Right lobe of liver (tissue), 6 donors: ENCODE results near the gene C10orf90. TPM values are rescaled to one million over a fixed set of nuclear protein-coding genes. Genes with fewer than 3 reads are reported as not detected.
A peak's percentile ranks its signal among the peaks of the same experiment; 100 is the strongest.

Experiments
- ATAC-seq, 4 donors: fragments of 200-7000 bp; cut with Tn5 transposase; one replicate each; pipeline ENCODE4 v1.9.1; 2020; ENCODE audit warnings: mild to moderate bottlenecking in 4 of 4, moderate library complexity in 4 of 4
- DNase-seq, 3 donors: peaks; one replicate each; pipeline ENCODE4 v3.0.0-alpha.2; 2020
- H3K27ac ChIP-seq, 3 donors: fragments of 200-600 bp; one replicate each; pipeline ENCODE4 v1.8.0; 2022
- H3K27me3 ChIP-seq, 2 donors: fragments of 200-600 bp; one replicate each; pipeline ENCODE4 v1.8.0; 2022
- H3K36me3 ChIP-seq, 4 donors: fragments of 200-600 bp; sonication (generic) in 1 of 4; one replicate each; pipeline versions ENCODE4 v1.5.1 to v1.8.0; 2017 to 2022; ENCODE audit warnings: control low read depth in 1 of 4
- H3K4me1 ChIP-seq, 4 donors: fragments of 200-600 bp; sonication (generic) in 1 of 4; one replicate each; pipeline versions ENCODE4 v1.5.1 to v1.8.0; 2017 to 2022; ENCODE audit warnings: control low read depth in 1 of 4
- H3K4me3 ChIP-seq, 3 donors: fragments of 200-600 bp; one replicate each; pipeline ENCODE4 v1.8.0; 2022
- H3K9me3 ChIP-seq, 4 donors: fragments of 200-600 bp; sonication (generic) in 1 of 4; one replicate each; pipeline versions ENCODE4 v1.5.1 to v1.8.0; 2017 to 2022; ENCODE audit warnings: control low read depth in 1 of 4
- POLR2A ChIP-seq: fragments of 450-650 bp; IDR thresholded peaks from one replicate; pipeline ENCODE4 v1.6.1; 2017; ENCODE audit warnings: antibody characterized with exemption, mild to moderate bottlenecking
- WGBS: methylation state at CpG from one replicate; pipeline ENCODE4 v1.1.6; 2018; ENCODE audit warnings: low coverage, low lambda C conversion rate; ENCODE audit not compliant: insufficient coverage; ENCODE audit errors: missing lambda C conversion rate; 5-methylcytosine and 5-hydroxymethylcytosine counted together
- intact Hi-C, 2 donors: fragments of 100-400 bp; cut with DNase I; formaldehyde crosslinking; loops; one replicate each; pipeline versions ENCODE4 v1.11.2 to v1.14.1; 2022
- total RNA-seq, 6 experiments: library from RNA; depleted of rRNA in 2 of 6; stranded (reverse); fragments of >200 nt in 2 of 6; fragmentation: NEBNext Ultra II Directional in 3 of 6; extraction: Animal tissue kit (Norgen Biotek cat#: 25700) in 3 of 6; gene quantifications; one replicate each; pipeline versions ENCODE4 v1.1.0 to v1.2.4, GENCODE V29; 2016 to 2023
- TF ChIP-seq, protein P1 (sequence below), 4 donors: fragments of 200-600 bp in 3 of 4; fragments of 450-650 bp in 1 of 4; IDR thresholded peaks; one replicate each; pipeline versions ENCODE4 v1.5.1 to v1.8.0; 2016 to 2022; ENCODE audit warnings: antibody characterized with exemption in 4 of 4, mild to moderate bottlenecking in 2 of 4
- donor health status: DM: no; HTN: yes; CAD: no.
- donor health status: DM: no; HTN: no; CAD: no.
- donor health status: DM: no; HTN: no; CAD: no.
- donor health status: DM: no; HTN: yes; CAD: no.
- donor health status: DM: no; HTN: yes; CAD: no.

The C10orf90 gene
- total RNA-seq, 6 experiments from 2014 or later: 0.22 to 0.43 TPM; not detected in 4

DNA sequence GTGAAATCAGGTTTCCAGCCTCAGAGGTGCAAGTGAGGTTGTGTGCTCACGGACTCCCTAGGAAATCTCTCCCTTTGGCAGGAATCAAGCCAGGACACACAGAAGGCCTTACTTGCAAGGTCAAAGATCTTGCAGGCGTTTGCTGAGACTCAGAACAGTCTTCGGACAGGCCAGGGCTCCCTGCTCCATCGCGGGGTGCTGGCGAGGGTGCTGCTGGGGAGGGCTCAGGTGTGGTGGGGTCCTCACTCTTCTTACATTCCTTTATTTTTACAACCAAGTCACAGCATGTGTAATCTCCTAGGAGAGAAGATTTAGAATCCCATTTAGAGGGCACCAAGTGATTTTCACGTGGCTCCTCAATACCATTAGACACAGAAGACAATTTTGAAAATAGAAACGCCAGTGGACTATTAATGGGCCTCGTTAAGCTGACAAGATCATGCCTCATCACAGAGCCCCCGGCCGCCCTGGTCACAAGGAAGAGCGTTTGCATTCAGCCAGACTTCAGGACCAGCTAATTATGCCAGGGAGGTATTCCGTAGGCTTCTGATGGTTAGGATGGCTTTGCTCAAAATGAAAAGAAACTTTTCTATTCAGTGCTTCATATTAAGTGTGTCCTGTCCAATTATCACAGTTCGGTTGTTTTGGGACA, 209.1 kb downstream of the C10orf90 start:
- intact Hi-C loops: no loop called here
- no peaks in the 10 kb centered on the region for H3K36me3 ChIP-seq
- no peak for TF ChIP-seq POLR2A
- TF ChIP-seq, protein P1, sequence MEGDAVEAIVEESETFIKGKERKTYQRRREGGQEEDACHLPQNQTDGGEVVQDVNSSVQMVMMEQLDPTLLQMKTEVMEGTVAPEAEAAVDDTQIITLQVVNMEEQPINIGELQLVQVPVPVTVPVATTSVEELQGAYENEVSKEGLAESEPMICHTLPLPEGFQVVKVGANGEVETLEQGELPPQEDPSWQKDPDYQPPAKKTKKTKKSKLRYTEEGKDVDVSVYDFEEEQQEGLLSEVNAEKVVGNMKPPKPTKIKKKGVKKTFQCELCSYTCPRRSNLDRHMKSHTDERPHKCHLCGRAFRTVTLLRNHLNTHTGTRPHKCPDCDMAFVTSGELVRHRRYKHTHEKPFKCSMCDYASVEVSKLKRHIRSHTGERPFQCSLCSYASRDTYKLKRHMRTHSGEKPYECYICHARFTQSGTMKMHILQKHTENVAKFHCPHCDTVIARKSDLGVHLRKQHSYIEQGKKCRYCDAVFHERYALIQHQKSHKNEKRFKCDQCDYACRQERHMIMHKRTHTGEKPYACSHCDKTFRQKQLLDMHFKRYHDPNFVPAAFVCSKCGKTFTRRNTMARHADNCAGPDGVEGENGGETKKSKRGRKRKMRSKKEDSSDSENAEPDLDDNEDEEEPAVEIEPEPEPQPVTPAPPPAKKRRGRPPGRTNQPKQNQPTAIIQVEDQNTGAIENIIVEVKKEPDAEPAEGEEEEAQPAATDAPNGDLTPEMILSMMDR (IDR thresholded peaks at IDR 0.05): no peak
- H3K27ac ChIP-seq: no peak overlapping the region
- H3K9me3 ChIP-seq: no peaks in the 10 kb centered on the region
- H3K4me1 ChIP-seq: peaks cover 0 to 18% (median 0%) of the 10 kb centered on the region in 4 donors
- DNase-seq (no peak), ATAC-seq (no peak)
- no peak overlapping the region for H3K4me3 ChIP-seq
- H3K27me3 ChIP-seq: no peaks in the 10 kb centered on the region
- 50% methylated on average over 10 of the region's 14 CpGs for WGBS

DNA sequence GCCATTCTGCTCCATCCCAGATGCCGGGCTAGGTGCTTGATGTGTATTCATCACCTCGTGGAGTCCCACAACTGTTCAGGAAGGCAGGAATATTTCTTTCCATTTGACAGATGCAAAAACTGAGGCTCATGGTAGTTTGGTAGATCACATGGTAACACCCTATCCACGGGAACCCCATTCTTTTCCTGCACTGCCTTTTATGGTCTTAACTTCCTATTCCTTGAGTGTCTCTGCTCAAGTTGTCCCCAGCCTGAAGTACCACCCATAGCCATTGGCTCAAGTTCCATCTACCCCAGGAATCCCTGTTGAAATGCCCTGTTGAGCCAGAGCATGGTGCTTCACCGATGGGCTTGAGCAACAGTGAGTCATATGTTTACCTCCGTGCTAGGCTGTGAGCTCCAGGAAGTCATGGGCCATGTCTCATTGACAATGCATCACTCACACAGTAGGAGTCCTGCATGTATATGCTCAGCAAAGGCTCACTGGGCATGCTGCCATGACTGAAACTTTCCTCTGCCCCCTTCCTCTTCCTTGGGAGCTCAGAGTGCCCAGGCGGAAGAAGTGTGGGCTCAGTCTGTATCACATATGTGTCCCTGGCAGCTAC, 210.5 kb downstream of the C10orf90 start:
- no peaks in the 10 kb centered on the region for H3K36me3 ChIP-seq
- no peaks in the 10 kb centered on the region for H3K9me3 ChIP-seq
- intact Hi-C loops: no loop called here
- peaks cover 0 to 18% (median 0%) of the 10 kb centered on the region in 4 donors for H3K4me1 ChIP-seq
- ATAC-seq (peak in 3 of 4 donors; percentile 33 to 76 (median 43)), DNase-seq (no peak)
- no peaks in the 10 kb centered on the region for H3K27me3 ChIP-seq
- no peak overlapping the region for H3K4me3 ChIP-seq
- TF ChIP-seq POLR2A: no peak
- TF ChIP-seq, protein P1 (IDR thresholded peaks at IDR 0.05): no peak
- 50% methylated on average over 3 of the region's 6 CpGs for WGBS
- no peak overlapping the region for H3K27ac ChIP-seq

DNA sequence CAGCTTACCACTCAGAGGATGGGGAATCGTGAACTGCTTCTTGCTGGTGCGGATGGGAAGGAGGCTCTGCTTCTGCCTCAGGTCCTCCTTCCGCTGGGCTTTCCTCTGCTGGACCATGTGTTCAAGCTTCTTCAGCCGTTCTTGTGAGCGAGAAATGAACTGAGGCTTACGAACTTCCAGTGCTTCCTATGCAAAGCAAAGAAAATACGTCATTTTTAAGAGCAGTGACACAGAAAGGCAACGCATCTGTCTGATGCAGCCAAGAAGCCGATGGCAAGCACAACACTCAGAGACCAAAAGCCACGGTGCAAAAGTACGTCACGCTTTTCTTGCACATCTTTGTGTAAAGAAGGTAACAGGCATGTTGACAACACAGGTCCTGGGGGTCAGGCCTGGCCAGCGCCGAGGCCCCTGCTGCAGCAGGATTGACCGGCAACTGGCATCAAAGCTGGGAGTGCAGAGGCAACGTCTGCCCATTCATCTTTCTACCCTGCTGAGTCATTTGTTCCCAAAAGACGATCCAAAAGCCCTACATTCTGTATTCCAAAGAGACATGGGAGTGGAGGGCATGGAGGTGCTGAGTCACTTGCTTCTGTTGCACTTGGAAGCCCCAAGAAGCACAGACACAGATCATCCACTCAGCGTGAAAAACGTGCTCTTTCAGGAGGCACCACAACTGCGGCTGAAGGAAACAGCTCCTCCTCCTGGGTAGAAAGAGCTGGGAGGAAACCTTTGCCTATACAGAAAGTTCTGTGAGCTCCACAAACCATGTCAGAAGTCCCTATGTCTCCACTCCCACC, 211.3 kb downstream of the C10orf90 start:
- Histone ChIP-seq H3K4me3 (no peak overlapping the region), H3K9me3 (no peaks in the 10 kb centered on the region), H3K27me3 (no peaks in the 10 kb centered on the region), H3K36me3 (no peaks in the 10 kb centered on the region), H3K4me1 (peaks cover 0 to 18% (median 0%) of the 10 kb centered on the region in 4 donors), H3K27ac (no peak overlapping the region)
- DNase-seq (no peak), ATAC-seq (no peak)
- TF ChIP-seq, protein P1 (IDR thresholded peaks at IDR 0.05): no peak
- TF ChIP-seq POLR2A: no peak
- WGBS: 67% methylated on average over 15 of the region's 20 CpGs
- intact Hi-C loops: no loop called here

DNA sequence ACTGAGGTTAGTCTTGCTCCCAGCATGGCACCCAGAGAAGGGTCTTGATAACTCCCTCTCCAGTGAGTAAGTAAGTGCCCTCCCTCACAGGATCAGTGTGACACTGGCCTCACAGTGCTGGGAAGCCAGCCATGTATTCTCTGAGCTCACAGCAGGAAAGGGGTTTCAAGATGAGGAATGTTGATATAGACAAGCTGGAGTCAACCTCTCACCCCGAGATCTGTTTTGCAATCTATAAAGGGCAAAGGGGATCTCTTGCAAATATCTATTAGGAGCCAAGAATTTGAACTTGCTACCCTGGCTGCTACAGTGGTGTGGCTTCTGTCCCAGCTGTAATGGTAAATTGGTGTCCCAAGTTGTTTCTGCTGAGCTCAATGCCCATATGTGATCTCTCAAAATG, 212.0 kb downstream of the C10orf90 start:
- Histone ChIP-seq H3K27me3 (no peaks in the 10 kb centered on the region), H3K4me3 (no peak overlapping the region), H3K27ac (no peak overlapping the region), H3K4me1 (peaks cover 0 to 18% (median 0%) of the 10 kb centered on the region in 4 donors), H3K9me3 (no peaks in the 10 kb centered on the region), H3K36me3 (no peaks in the 10 kb centered on the region)
- intact Hi-C loops: no loop called here
- peak; percentile 43 to 89 (median 67) for ATAC-seq
- peak in 1 of 3 donors; percentile 64 for DNase-seq
- 17% methylated on average over 1 of the region's 1 CpG for WGBS
- no peak for TF ChIP-seq POLR2A
- TF ChIP-seq, protein P1 (IDR thresholded peaks at IDR 0.05): no peak
